HG02588 (cell line): ENCODE data around the gene CEP85L.

Experiments used
- ATAC-seq: cut with Tn5 transposase; IDR thresholded peaks from one replicate; pipeline ENCODE4 v1.9.1; 2021; ENCODE audit warnings: mild to moderate bottlenecking, moderate library complexity; ENCODE audit not compliant: unreplicated experiment

CEP85L gene

DNA sequence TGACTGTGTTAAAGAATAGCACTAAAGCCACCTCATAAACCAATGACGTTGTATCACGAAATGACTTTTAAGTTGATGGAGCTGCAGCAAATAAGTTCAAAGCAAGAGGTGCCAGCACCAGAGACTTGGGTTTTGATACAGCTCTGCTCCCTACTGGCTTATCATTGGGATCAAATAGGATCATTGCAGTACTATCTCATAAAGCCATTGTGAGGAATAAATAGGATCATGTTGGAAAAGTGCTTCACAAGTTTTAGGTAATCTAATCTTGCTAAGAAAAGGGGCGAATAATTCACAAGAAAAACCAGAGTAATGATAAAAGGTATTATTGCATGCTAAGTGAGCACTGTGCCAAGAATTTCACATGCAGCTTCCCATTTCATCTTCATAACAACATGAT is 10.4 kb upstream of the CEP85L start:
- ATAC-seq: no peak

DNA sequence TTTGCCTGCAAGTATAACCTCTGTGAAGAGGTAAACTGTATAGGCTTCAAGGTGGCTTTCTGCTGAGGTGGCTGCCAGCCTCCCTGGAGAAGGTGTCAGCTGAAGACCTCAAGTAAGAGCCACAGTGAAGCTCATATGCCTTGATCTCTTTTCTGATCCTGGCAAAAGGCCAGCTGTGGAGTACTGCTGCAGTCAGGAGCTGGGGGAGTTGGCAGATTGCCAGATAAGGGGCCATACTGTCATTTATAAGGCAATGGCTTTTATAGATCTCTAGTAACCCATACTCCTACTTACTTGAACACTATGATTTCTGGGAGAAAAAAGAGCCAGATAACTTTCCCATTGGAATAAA is 8.8 kb upstream of the CEP85L start:
- ATAC-seq: no peak

DNA sequence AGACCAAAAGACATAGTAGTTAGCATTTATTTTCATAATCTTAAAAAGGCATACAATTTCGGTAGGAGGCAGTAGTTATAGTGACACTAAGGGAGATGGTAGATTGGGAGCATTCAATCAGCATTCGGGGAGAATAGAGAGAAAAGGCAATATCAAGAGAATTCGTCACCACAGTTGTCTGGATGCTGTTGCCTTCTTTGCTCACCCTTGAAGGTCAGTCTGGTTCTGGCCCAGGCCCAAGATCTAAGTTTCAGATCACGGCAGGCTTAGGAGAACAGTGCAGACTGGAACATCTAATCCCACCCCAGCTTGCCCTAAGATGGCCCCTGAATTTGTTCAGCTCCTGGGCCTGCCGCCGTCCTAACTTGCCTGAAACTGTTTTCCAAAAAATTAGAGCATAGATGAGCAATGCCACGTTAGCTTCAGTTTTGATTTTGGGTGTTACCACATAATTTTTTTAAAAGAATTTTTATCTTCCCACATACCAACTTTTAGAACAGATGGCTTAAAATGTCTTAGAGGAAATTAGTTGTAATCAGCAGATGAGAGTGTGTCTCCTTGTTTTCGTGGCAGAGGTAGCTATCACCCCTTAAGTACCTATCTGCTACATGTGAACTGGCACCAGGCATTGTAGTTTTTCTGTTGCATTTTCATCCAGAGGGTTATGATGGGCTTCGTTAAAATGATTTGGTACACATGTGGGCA is 8.3 kb upstream of the CEP85L start:
- ATAC-seq: no peak

DNA sequence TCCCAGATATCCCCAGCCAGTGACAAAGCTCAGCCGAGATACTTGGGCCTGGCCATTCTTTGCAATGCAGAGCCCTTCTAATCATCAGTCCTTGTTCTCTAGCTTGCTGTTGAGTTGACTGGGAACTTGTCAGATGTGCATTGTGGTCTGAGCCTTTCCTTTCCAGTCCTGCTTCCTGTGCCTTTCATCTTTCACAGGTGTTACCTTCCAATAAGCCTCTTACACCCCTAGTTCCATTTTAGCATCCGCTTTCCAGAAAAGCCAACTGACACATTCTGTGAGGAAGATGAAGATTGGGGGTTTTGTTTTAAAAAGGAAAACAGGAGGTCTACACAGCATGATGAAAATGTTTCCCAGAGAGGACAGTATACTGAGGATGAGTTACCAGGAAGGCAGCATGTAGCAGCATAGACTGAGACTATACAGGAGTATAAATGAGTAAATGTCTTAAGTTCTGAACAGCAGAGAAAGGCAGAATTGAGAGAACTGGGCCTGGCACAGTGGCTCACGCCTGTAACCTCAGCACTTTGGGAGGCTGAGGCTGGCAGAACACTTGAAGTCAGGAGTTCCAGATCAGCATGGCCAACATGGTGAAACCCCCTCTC is 5.6 kb upstream of the CEP85L start:
- ATAC-seq: no peak

DNA sequence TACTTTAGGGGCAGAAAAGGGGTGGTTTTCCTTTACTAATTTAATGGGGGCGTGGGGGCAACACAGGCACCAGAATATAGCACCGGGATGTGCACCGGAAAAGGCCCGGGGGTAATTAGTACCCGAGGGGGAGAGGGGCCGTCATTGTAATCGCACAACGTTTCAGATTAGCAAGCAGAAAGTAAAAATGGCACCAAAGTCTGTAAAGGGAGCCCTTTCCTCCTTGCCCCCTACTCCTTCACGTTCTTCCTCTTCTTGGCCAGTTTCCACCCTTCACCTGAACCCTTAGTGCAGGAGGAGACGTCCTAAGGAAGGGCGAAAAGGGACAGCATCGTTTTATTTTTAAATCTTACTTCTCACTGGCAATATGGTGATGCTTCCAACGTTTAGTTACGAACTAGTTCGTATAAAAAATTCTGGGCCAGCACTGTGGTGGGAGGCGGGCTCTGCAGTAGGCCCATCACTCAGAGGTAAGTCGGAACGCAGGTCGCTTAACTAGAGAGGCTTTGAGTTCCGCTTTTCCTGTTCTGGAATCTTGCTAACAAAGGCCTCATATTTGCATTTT is 742 bp upstream of the CEP85L start:
- no peak for ATAC-seq

DNA sequence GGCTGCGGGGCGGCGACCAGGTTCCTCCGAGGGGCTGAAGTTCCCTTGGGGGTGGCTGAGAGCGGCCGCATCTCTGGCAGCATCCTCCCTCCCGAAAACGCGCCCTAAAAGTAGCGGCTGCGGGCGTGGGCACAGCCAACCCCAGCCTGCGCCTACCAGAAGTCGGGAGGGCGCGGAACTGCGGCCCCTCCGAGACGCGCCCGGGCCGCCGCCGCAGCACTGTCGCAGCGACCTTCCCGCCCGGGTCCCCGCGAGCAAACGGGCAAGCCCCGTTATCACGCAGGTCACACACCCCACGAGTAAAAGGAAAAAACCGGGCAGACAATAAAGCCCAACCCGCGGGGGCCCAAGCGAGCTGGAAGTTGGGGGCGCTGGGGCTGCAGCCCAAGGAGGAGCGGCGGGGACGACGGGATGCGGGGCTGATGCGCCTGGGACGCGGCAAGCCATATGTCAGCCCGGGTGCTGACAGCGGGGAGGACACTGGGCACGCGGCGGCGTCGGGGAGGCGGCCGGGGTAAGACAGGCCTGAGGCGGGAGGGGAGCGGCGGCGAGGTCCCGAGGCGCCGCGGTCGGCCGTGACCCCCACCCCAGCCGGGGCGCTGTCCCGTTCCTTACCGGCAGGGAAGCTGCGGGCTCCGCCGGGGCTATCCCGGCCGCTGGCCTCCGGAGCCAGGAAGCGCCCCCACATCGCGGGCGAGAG is 659 bp downstream of the CEP85L start:
- peak; percentile 44 for ATAC-seq

DNA sequence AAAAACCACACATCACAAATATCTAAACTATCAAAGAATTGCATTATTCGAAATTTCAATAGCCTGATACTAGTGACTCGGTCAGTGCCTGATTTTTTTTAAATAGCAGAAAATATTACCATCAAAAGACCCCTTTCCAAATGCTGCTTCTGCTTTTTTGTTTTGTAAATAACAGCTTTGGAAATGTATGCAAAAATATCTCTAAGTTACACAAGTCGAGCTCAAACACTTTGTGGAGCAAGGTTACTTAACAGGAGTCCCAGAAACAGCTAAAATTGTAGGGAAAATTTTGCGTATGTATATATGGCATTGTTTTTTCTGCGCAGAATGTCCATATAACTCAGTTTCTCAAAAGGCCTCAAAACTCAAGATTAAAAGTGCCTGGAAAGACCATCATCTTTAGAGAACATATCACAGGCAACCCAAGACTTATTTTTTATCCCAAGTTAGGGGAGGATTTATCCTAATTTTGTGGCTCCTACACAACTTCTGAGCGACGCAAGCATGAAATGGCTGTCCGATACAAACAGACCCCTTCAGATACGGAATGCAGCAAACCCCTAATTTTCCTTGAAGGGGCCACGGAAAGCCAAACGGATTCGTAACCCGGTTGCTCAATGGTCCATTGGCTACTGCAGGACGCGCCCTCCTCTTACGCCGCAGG is 1.3 kb downstream of the CEP85L start:
- no peak for ATAC-seq

DNA sequence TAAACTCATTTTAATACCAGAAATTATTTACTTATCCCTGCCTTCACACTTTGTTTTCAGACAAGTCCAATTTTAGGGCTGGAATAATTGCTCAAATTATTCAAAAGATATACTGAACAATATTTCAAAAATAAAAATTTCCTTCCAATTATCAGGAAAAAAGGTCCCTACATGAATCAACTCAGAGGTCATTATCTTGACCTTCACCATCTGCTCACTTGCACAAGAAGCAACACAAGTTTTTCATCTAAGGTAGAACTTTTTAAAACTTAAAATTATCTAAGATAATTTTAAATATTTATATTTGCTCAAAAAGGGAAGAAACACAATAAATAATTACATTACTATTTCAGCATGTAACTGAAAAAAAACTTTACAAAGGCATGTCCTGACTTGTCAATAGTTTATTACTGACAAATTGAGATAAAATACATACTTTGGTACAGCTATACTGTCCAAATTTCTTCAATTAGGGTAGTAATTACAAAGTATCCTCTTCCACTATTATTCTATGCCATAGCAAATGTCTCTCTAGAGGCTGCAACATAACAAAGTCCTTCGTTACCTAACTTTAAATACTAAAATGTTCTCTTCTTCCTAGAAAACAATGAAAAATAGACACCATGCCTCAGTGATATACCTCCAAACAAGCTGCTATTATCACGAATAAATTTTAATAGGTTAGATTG is 2.4 kb downstream of the CEP85L start:
- no peak for ATAC-seq

DNA sequence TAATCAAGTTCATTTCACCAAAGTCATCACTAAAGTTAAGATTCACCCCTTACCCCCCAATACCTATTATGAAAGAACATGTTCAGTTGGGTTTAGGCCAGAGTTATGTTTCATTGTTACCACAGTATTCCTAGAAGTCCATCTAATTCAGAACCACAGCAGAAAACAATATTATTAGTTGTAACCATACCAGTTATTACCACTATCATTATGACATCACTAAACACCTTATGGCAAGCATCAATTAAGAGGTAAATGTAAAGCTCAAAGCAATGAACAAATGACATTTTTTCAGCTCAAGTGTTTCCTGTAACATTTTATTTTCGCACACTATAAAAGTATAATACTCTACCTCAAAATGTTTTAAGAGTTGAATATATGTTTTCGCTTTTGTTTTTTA is 4.4 kb downstream of the CEP85L start:
- ATAC-seq: no peak

DNA sequence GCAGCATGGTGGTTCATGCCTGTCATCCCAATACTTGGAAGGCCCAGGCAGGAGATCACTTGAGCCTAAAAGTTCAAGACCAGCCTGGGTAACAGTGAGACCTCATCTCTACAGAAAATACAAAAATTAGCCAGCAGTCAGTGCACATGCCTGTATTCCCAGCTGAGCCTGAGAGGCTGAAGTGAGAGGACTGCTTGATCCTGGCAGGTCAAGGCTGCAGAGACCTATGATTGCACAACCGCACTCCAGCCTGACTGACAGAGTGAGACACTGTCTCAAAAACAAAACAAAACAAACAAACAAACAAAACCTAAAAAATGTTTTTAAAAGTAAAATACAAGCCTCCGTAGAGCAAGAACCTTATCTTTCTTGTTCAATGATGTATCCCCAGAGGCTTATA is 6.0 kb downstream of the CEP85L start:
- ATAC-seq: no peak

DNA sequence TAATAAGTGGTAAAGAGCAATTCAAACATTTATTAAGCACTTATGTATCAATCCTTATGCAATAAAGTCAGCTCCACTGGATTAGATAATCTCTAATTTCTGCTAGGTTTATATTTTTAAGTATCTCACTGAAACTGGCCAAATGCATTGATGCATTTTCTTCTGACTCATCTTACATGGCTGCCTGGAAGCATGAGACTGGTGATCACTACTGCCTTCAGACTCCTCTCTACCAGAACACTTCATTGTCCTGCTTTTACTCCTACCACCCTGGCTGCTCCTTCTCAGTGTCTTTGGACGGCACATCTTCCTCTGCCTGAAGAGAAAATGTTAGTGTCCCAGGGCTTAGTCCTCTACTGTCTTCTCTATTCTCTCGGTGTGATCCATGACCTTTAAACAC is 7.4 kb downstream of the CEP85L start:
- no peak for ATAC-seq

DNA sequence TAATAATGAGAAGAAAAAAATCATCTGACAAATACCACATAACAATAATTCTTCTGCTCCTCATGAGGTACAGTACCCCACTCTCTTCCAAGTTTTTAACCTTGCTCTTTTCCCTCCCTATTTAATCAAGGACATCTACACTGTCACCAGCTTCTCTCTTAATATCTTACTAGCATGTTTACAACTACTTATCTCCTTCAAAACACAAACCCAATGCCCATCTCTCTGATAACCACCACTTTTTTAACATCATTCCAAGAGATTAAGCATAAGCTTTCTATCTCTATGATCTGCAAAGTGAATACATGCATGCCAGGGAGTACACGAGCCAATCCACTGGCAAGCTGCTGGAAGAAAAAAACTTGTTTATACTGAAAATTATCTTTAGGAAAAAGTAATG is 10.3 kb downstream of the CEP85L start:
- ATAC-seq: no peak

DNA sequence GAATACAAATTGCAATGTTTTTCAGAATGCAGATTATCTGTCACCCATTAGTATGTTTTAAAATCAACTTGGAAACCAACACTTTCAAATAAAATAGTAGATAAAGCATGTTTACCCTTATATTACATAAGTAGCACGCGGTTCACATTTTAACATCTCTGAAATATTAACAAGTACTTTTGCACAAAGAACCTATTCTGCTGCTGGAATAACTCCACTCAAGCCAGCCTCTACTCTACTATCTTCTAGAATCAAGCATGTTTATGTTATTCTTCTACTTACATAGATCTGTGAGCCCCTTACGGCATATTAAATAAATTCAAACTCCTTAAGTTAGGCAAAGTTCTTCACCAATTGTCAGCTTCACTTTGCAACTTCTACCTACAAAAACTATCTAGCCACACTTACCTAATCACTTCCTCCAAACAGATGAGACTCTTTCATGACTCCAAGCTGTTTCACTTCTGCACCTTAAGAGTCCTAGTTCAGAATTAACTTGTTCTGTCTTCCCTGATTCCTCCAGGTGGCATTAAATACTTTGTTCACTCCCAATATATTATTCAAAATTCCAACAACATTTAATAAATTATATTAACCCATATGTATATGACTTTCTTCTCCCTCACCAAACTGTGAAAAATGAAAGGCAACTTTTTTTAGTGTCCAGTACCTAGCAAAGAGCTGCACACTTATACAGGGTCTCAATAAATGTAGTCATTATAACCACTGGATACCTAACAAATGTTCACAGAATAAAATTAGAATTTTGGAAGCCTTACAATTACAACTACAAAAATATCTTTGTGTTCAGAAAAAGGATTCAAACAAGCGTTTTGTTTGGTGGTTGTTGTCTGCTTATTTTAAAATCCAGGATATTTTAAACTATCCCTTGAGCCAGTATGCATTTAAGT is 12.1 kb downstream of the CEP85L start:
- ATAC-seq: peak; percentile 73

DNA sequence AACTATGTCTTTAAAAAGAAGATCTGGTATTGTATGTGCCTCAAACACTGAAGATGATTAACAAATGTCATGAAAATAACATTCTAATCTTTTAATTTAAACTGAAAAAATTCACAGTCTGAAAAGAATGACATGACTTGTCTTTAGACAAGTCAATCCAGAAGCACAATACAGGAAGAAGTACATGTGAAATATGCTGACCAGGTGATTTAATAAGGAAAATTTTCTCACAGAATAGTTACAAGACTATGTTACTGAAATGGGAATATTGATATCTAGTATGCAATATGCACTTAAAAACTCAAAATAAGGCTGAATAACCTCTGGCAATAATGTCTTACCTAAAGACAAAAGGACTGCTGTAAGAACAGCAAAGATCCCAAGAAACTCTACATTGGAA is 13.1 kb downstream of the CEP85L start:
- no peak for ATAC-seq

DNA sequence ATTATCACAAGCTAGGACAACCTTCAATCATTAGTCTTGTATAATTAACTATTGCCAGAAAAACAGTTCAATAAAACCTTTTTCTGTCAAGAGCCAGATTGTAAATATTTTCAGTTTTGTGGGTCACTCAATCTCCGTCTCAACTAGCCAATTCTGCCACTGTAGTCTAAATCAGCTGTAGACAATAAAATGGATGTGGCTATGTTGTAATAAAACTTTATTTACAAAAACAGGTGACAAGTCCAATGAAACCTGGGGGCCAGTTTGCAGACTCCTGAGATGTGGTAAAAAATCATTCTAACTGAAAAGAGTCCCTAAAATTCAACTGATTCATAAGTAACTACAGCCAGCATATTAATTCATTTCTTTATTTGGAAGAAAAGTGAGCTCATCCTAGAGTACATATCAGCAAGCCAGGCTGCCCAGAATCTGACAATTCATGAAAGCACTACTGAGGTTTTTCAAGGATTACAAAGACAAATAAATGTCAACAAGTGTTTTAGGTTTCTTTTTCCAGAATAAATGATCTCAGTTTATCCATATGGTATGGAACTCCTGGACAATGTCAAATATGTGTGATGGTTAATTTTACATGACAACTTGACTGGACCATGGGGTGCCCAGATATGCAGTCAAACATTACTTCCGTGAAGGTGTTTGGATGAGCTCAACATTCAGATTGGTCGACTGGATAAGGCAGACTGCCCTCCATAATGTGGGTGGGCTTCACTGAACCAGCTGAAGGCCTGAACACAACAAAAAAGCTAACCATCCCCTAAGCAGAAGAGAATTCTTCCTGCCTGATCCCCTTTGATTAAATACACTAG is 15.3 kb downstream of the CEP85L start:
- ATAC-seq: no peak

DNA sequence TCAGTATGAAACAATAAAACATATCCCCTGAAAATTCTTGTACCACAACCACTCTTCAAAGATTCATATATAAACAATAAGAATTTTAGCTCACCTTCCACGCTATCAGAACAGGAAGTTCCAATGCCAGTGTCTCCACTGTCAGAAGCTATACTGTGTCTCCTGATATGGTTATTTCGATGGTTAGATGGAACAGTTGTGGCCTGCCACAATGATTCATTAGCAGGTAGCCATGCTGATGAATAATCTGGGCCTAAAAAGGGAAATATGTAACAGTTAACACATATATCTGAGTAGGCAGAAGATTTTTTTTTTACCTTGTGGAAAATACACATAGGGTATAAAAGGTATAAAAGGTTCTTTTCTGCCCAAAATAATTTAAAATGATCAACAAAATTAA is 19.0 kb downstream of the CEP85L start:
- ATAC-seq: no peak

DNA sequence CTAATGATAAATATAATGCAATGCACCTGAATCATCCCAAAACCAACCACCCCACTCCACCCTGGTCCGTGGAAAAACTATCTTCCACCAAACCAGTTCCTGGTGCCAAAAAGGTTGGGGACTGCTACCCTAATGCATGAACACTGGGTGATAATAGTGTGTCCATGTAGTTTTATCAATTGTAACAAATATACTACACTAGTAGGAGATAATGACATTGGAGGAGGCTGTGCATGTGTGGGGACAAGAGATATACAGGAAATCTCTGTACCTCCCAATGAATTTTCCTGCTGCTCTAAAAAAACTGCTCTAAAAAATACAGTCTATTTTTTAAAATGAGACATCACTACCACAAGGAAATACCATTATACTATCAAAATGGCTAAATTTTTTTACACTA is 20.5 kb downstream of the CEP85L start:
- no peak for ATAC-seq

DNA sequence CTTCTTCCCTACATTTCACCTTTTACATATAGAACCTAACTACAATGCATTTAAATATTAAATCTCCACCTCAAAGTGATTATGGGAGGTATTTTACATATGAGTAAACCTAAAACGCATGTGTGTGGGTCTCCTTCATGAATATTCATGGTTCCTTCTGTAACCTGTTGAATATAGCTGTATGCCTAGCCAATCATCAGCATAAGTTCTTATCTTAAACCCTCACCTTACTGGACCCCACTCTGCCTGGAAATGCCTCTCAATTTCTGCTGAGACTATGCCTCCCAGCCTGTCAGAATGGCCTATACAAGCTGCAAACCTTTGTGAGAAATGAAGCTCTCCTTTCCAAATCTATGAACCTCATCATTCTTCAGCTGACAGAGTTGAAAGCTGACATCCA is 21.3 kb downstream of the CEP85L start:
- ATAC-seq: no peak

DNA sequence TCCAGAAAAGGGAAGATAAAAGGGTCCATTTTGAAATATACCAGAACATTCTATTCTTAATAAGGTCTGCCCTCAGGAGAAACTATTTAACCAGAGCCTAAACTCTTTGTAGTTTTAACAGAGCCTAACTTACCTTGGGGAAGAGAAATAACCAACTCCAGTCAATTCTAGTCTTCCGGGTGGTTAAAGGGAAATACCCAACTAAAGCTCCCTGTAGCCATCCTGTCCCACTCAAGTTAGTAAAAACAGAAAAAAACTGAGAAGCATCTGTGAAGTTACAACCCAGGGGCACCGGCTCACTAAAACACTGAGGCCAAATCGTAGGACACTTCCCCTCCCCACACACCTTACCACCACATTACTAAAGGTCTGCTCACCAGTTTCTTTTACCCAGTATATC is 23.7 kb downstream of the CEP85L start:
- ATAC-seq: no peak
